ENCODE measurements around the gene NECTIN1.

DNA sequence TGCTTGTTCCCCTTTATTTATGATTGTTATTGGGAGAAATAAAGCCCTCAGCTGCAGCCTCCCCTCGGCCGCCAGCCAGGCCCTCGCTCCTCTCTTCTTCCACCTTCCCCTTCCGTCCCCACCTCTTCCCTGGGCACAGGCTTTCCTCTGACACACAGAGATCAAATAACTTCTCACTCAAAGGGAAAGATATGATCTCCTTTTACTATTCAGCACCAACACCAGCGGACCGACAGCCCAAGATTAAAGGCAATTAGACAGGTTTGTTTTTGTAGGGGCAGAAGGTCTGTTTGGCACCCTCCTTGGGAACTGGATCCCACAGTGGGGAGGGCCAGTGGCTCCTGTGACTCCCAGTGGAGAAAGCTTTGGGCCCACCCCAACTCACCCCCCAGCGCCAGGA lies 23.0 kb downstream of the NECTIN1 start:
- TF ChIP-seq, protein P1, sequence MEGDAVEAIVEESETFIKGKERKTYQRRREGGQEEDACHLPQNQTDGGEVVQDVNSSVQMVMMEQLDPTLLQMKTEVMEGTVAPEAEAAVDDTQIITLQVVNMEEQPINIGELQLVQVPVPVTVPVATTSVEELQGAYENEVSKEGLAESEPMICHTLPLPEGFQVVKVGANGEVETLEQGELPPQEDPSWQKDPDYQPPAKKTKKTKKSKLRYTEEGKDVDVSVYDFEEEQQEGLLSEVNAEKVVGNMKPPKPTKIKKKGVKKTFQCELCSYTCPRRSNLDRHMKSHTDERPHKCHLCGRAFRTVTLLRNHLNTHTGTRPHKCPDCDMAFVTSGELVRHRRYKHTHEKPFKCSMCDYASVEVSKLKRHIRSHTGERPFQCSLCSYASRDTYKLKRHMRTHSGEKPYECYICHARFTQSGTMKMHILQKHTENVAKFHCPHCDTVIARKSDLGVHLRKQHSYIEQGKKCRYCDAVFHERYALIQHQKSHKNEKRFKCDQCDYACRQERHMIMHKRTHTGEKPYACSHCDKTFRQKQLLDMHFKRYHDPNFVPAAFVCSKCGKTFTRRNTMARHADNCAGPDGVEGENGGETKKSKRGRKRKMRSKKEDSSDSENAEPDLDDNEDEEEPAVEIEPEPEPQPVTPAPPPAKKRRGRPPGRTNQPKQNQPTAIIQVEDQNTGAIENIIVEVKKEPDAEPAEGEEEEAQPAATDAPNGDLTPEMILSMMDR (IDR thresholded peaks at IDR 0.05; ENCODE audit: low read depth, low read length): no peak
- TF ChIP-seq, protein P2, sequence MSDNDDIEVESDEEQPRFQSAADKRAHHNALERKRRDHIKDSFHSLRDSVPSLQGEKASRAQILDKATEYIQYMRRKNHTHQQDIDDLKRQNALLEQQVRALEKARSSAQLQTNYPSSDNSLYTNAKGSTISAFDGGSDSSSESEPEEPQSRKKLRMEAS (IDR thresholded peaks at IDR 0.05; ENCODE audit: low read depth, low read length): no peak
